A549 treated with Hydrocortisone at 1 μM for 4 hours (cell line): ENCODE data around the gene BLTP2. TPM values are rescaled to one million over a fixed set of nuclear protein-coding genes. Genes with fewer than 3 reads are reported as not detected.

ENCODE experiments used
- total RNA-seq: library from RNA; stranded (reverse); fragments of 200-300 nt; extraction: Qiagen RNA extraction; gene quantifications from 5 replicates; pipeline ENCODE4 v1.2.3, GENCODE V29; 2022

Gene BLTP2
- 47.0 to 74.1 TPM (median 53.2 TPM) in 5 replicates for total RNA-seq

GRCh38 chr17:28644787-28645575 lies at the start of gene BLTP2:
BLTP2 (minus strand) TSS chr17:28645158; CDS start chr17:28645056, 102 bp downstream.

GRCh38 chr17:28661635-28662526 lies 16.9 kb upstream of the BLTP2 start, which contains the start of the genes SDF2 and SUPT6H:
SDF2 (minus strand) TSS chr17:28661906; CDS start chr17:28661876, 30 bp downstream.
SUPT6H (plus strand) TSS chr17:28662205; CDS start chr17:28673402, 11,197 bp downstream.

DNA sequence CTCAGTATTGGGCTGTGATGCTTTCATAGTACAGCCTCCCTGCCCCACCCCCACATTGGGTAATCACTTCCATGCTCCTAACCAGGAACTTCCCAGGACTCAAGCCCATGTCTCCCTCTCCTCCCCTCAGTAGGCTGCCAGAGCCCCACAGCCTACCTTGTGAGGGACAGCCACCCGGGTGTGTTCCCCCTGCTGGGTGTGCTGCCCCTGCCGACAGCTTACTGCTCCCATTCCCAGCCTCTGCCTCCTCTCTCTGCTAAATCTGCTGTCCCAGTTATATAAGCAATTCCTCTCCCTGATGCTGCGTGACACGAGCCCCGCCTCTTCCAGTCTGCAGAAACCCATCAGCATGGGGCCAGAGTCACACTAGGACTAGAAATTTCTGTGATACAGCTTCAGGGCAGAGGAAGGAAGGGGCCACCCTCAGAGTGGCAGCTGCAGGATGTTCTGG lies 31.0 kb downstream of the BLTP2 start, which contains the start of gene RSKR:
RSKR (minus strand) TSS at position 255 of the 451 bp plus-strand sequence; CDS start at position 231, 24 bp downstream.

DNA sequence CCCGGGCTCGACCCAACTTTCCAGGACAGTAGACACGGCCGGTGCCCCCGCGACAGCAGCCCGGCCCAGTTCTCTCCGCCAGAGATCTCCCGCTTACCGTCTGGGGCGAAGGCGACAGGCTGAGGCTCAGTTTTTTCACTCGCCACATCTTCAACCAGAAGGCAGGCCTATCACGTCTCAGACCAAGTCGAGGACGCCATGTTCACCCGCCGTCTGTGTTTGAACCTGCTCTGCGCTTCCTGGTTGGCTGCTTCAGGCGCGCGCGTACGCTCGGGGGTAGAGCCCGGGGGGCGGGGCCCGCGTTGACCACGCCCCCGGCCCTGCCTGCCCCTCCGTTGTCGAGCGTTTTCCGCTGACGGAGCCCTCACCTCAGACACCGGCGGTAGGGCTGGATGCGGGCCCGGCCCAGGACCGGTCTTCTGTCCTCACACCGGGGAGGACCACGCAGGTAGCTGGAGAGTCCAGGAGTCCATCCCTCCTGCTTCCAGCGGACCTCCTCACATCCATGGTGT lies 46.1 kb downstream of the BLTP2 start, which contains the start of gene SPAG5:
SPAG5 (minus strand) TSS at position 227 of the 512 bp plus-strand sequence; CDS start at position 148, 79 bp downstream.

Other genes starting within 250 kb of the BLTP2 start
- gene SLC46A1, start 238.9 kb downstream of the BLTP2 start, total RNA-seq, result 16.7 to 20.9 TPM (median 19.8 TPM) in 5 replicates
- 0.08 to 0.18 TPM (median 0.12 TPM) in 5 replicates for gene SLC13A2, start 171.5 kb downstream of the BLTP2 start, total RNA-seq
- 0.02 to 0.05 TPM in 2 of 5 replicates, not detected in the others for gene FOXN1, start 138.8 kb downstream of the BLTP2 start, total RNA-seq
- gene UNC119, start 92.5 kb downstream of the BLTP2 start, total RNA-seq, result 24.2 to 31.7 TPM (median 27.6 TPM) in 5 replicates
- gene PIGS, start 73.6 kb downstream of the BLTP2 start, total RNA-seq, result 54.6 to 64.5 TPM (median 63.2 TPM) in 5 replicates
- 1.3 to 2.7 TPM (median 2.1 TPM) in 5 replicates for gene ALDOC, start 68.3 kb downstream of the BLTP2 start, total RNA-seq
- 67.0 to 80.7 TPM (median 73.4 TPM) in 5 replicates for gene SPAG5, start 46.1 kb downstream of the BLTP2 start, total RNA-seq
- gene RSKR, start 31.0 kb downstream of the BLTP2 start, total RNA-seq, result 3.1 to 5.5 TPM (median 3.9 TPM) in 5 replicates
- gene SDF2, start 16.7 kb upstream of the BLTP2 start, total RNA-seq, result 80.3 to 86.5 TPM (median 81.6 TPM) in 5 replicates
- 68.7 to 82.6 TPM (median 69.4 TPM) in 5 replicates for gene SUPT6H, start 17.0 kb upstream of the BLTP2 start, total RNA-seq
- 0.93 to 1.2 TPM (median 1.2 TPM) in 5 replicates for gene PROCA1, start 66.7 kb upstream of the BLTP2 start, total RNA-seq
- gene RAB34, start 72.7 kb upstream of the BLTP2 start, total RNA-seq, result 210 to 239 TPM (median 227 TPM) in 5 replicates
- 1,477 to 2,445 TPM (median 2,273 TPM) in 5 replicates for gene RPL23A, start 74.8 kb upstream of the BLTP2 start, total RNA-seq
- gene TLCD1, start 81.1 kb upstream of the BLTP2 start, total RNA-seq, result 29.1 to 47.2 TPM (median 43.1 TPM) in 5 replicates
- 3.6 to 4.7 TPM (median 4.2 TPM) in 5 replicates for gene NEK8, start 83.6 kb upstream of the BLTP2 start, total RNA-seq
- gene TRAF4, start 98.9 kb upstream of the BLTP2 start, total RNA-seq, result 61.0 to 85.9 TPM (median 81.0 TPM) in 5 replicates
- gene FAM222B, start 197.6 kb upstream of the BLTP2 start, total RNA-seq, result 37.6 to 44.6 TPM (median 41.0 TPM) in 5 replicates
- 86.8 to 92.5 TPM (median 88.1 TPM) in 5 replicates for gene ERAL1, start 209.9 kb upstream of the BLTP2 start, total RNA-seq